NCI-H2081 (cell line): ENCODE data around the gene LRFN5.
A peak's percentile ranks its signal among the peaks of the same experiment; 100 is the strongest.

Source experiments
- DNase-seq, 2 experiments: peaks; one replicate each; lab custom pipeline; 2025; lab: John Stamatoyannopoulos, UW

Gene LRFN5

DNA sequence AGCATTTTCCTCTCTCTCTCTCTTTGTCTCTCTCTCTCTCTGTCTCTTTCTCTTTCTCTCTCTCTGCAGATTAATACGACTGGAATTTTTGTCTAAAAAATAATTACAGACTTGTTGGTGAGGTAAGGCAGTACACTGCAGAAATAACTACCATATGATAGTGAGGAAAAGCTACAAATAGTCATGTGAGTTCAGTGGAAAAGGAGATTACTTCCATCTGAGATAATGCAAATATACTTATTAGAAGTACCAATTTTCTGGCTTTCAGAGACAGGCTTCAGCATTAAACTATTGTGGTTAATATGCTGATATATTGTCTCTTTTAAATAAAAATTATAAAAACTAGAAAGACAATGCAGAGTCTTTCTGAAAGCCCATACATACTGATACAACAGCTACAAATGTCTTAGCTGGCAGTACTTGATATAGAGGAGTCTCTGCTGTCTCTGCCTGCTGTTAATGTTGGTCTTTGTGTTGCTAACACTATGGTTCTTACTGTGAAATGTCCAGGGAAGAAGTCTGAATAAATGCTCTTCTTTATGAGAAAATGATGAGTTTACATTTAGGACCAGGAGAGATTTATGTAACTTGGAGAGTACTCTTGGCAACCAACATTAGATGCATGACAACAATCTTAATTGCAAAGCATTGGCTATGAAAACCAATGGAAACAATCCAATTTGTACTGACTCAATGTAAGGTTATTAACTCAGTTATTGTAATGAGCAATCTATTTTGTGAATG is 167.0 kb downstream of the LRFN5 start:
- DNase-seq = no peak

DNA sequence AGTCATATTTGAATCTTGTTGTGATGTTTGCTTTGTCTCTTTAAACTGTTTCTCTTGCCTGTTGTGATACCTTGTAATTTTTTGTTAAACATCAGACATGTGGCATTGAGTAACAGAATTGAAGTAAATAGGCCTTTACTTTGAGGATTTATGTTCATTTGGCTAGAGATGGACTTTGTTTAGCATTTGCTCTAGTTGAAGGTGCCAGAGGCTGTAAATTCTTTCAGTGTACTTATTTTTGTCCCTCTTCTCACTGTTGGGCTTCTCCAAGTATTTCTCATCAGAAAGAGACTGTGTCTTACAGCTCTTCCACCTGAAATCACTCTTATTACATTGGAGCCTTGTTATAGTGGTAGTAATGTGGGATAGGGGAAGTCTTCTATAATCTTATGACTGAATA is 175.8 kb downstream of the LRFN5 start:
- DNase-seq = no peak

GRCh38 chr14:41783403-41783802 is 176.7 kb downstream of the LRFN5 start:
- DNase-seq = no peak

GRCh38 chr14:41785696-41786095 is 179.0 kb downstream of the LRFN5 start:
- peak; percentile 35 to 75 for DNase-seq

DNA sequence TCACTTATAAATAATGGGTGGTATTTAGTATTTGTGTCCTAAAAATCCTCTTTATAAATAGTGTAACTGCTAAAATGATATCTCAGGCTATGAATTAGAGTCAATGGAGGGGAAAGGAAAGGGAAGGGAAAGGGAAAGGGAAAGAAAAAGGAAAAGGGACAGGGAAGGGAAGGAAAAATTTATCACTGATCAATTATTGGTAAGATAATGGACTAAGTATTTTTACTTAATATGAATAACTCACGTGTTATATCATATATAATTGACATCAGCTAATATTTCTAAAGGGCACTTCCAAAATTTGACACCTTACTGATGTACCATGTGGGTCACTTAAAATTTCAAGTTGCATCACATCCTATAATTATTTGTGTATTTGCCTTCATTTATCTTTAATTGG is 193.1 kb downstream of the LRFN5 start:
- no peak for DNase-seq

- DNase-seq = no peak
Measured at GRCh38 chr14:41805633-41806032, 199.0 kb downstream of the LRFN5 start.

DNA sequence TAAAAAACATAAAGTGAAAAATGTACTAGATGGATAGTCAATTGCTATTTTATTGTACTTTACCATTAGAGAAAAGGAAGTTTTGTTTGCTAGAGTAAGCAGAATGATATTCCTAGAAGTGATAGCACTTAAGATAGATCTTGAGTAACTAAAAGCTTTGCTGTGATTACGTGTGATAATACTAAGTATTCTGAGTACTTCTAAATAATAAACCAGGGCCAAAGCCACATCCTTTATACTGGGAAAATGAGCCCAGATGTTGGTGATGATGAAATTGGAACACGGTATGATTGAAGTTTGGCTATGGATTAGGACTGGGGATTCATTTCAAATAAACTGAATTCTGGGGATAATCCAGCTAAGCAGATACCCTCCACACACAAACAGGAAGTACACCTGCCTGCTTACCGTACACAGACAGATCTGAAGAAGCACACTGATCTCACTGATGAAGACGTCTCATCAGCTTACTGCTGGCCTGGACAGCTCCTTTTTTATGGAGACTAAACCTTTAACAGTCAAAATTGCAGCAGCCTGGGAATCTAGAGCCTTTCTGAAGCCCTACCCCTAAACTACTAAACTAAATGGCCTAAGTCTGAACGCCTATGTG is 199.8 kb downstream of the LRFN5 start:
- DNase-seq = no peak

- no peak for DNase-seq
Measured at GRCh38 chr14:41810362-41810761, 203.7 kb downstream of the LRFN5 start.

GRCh38 chr14:41817626-41818025 is 210.9 kb downstream of the LRFN5 start:
- no peak for DNase-seq

DNA sequence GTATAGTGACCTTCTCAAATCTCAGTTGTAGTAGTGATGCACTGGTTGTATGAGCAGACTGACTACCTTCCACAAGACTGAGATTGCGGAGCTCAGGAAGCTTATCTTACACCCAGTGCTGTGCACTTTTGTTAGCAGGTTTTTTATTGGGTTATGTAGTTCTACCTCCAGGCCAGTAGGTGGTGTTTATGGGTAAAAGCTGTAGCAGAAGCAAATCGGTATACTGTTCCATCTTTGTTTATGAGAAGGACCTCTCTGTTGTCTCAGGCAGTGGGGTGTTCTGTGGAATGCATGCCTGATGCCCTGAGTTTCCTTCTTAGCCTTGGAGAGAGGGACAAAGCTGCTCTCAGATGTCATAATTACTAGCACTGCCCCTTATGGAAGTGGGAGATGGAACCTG is 217.8 kb downstream of the LRFN5 start:
- DNase-seq = no peak

GRCh38 chr14:41825622-41826021 is 218.9 kb downstream of the LRFN5 start:
- no peak for DNase-seq

- DNase-seq = peak in 1 of 2 experiments; percentile 51
Measured at GRCh38 chr14:41830714-41831406, 224.2 kb downstream of the LRFN5 start.

DNA sequence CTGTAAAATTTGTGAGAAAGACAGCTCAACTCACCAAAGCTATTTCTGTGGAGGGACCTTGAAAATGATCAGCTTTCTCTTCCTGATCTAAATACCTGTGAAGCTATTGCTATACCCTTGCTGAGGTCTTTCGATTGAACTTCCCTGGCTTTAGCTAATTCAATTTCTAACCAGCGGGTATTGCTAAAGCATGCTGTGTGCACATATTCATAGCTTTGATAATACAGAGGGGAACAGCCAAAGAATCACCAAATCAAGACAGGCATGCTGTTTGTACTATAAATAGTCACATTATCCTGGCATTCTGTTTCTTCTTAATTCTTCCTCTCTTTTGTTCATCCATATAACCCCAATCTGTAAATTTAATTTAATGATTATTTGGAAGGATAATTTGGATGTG is 233.0 kb downstream of the LRFN5 start:
- no peak for DNase-seq

GRCh38 chr14:41859336-41859735 is 252.7 kb downstream of the LRFN5 start:
- no peak for DNase-seq

- DNase-seq = no peak
Measured at GRCh38 chr14:41860586-41860985, 253.9 kb downstream of the LRFN5 start.

DNA sequence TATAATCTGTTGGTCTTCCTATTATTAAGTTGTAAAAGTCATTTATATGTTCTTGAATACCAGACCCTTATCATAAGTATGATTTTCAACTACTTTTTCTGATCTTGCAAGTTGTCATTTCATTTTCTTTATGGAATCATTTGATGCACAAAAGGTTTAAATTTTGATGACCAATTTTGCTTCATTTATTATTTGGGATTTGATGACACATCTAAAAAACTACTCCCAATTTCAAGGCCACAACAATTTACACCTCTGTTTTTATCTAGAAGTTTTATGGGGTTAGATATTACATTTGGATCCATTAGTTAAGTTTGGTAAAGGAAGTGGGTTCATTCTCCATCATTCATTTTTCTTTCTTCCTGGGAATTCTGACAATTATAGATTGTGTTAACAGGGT is 259.2 kb downstream of the LRFN5 start:
- DNase-seq = no peak

GRCh38 chr14:41868396-41868795 is 261.7 kb downstream of the LRFN5 start:
- DNase-seq = no peak

GRCh38 chr14:41872931-41873685 is 266.4 kb downstream of the LRFN5 start:
- DNase-seq = no peak

DNA sequence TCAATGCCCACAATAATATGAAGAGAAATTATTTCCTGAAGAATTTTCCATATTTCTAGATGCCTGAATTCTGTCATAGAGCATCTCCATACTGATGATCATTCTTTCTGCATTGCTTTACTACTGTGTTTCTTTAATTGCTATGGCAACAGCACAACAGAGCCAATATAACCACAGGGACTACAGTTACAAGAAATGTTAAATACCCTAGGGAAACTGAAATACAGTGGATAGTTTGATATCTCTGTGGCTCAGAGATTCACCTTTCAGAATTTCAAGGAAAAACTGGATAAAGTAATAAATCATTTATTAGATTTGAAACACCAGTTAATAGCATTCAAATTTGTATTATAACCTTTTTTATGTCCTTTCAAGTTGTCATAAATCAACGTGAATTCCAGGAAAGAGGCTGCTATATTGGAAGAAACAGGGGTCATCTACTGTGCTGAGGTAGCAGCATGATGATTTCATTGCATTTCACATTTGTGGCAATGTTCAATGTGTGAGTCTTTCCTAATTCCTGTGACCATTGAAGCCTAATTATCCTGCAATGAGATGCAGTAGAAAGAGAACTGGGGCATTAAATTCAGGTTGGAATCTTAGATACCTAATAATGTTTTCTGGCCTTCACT is 267.1 kb downstream of the LRFN5 start:
- DNase-seq = no peak

DNA sequence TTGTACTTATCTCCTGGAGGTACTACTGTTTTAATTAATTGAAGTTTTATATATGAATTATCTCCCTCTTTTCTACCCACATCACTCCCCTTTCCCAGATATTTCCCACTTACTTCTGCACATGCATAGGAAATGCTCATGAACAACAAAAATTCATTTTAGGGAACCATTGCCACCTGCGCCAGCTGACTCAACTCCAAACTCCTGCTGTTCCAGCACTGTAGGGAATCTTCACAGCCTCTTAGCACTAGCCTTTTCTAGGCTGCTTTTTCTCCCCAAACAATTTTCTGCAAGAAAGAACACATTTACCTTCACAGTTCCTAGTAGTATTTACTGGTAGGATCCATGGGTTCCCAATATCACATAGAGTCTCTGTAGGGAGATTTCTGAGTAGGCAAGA is 268.4 kb downstream of the LRFN5 start:
- DNase-seq = no peak

- DNase-seq = no peak
Measured at GRCh38 chr14:41878321-41878720, 271.6 kb downstream of the LRFN5 start.

DNA sequence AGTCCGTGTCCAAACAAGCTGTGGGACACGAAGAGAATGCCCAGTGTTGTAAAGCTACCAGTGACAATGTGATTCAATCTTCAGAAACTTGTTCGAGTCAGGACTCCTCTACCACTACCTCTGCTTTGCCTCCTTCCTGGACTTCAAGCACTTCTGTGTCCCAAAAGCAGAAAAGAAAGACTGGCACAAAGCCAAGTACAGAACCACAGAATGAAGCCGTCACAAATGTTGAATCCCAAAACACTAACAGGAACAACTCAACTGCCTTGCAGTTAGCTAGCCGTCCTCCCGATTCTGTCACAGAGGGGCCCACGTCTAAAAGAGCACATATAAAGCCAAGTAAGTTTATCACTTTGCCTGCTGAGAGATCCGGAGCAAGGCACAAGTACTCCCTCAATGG is 284.9 kb downstream of the LRFN5 start:
- DNase-seq = no peak
